Jurkat, Clone E6-1 (cell line): ENCODE results near the gene TRMT1L.

Experiments used
- DNase-seq: peaks from one replicate; pipeline ENCODE4 v3.0.0-alpha.2; 2011; ENCODE audit warnings: low read depth, low spot score
- H3K4me3 ChIP-seq: 2 replicates; pipeline ENCODE4 v1.5.1; 2011; ENCODE audit warnings: mild to moderate bottlenecking, low read length, control low read depth, moderate library complexity

The TRMT1L gene

DNA sequence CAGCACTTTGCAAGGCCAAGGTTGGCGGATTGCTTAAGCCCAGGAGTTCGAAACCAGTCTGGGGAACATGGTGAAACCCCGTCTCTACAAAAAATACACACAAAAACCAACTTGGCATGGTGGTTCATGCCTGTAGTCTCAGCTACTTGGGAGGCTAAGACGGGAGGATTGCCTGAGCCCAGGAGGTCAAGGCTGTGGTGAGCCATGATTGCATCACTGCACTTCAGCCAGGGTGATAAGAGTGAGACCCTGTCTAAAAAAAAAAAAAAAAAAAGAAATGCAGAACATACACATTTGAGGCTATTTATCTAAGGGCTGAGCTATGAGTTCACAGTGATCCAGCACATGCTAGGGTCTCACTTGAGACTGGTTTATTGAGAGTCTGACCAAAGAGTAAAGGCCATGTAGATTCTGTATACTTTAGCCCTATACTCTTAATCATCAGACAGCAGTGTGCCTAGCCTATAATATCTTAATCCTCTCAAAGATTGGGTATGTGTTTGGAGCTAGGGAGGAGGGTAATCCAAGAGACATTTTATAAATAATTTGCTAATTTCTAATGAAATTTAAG is 87.5 kb downstream of the TRMT1L start:
- H3K4me3 ChIP-seq, result no peak overlapping the region
- DNase-seq, result no peak

DNA sequence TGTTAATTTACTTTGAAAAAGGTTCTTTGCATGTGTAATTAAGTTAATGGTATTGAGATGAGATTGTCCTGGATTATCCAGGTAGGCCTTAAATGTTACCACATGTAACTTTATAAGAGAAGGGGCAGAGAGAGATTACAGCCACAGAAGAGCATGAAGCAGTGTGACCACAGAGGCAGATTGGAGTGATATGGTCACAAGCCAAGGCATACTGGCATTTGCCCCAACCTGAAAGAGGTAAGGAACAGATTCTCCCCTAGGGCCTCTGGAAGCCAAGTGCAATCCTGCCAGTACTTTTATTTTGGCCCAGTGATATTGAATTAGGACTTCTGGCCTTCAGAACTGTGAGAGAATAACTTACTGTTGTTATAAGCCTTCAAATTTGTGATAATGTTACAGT is 88.4 kb downstream of the TRMT1L start:
- H3K4me3 ChIP-seq, result no peak overlapping the region
- DNase-seq, result no peak
